HEK293T (cell line): ENCODE results near the gene EYA3.

Source experiments
- ARNT ChIP-seq: fragments of 450-650 bp; IDR thresholded peaks from 2 replicates; pipeline ENCODE4 v1.6.1; 2017; ENCODE audit warnings: mild to moderate bottlenecking
- BHLHE40 ChIP-seq: fragments of 450-650 bp; IDR thresholded peaks from 2 replicates; pipeline ENCODE4 v1.6.1; 2016; ENCODE audit warnings: mild to moderate bottlenecking, moderate library complexity, borderline replicate concordance
- CTBP1 ChIP-seq: fragments of 450-650 bp; IDR thresholded peaks from 2 replicates; pipeline ENCODE4 v1.6.1; 2016; ENCODE audit warnings: borderline replicate concordance
- FOXA1 ChIP-seq: fragments of 450-650 bp; IDR thresholded peaks from 2 replicates; pipeline ENCODE4 v1.6.1; 2016; ENCODE audit warnings: mild to moderate bottlenecking
- FOXM1 ChIP-seq: fragments of 450-650 bp; IDR thresholded peaks from 2 replicates; pipeline ENCODE4 v1.6.1; 2017; ENCODE audit warnings: mild to moderate bottlenecking, borderline replicate concordance
- HDGF ChIP-seq: fragments of 450-650 bp; IDR thresholded peaks from 2 replicates; pipeline ENCODE4 v1.6.1; 2017; ENCODE audit warnings: antibody characterized with exemption, borderline replicate concordance

DNA sequence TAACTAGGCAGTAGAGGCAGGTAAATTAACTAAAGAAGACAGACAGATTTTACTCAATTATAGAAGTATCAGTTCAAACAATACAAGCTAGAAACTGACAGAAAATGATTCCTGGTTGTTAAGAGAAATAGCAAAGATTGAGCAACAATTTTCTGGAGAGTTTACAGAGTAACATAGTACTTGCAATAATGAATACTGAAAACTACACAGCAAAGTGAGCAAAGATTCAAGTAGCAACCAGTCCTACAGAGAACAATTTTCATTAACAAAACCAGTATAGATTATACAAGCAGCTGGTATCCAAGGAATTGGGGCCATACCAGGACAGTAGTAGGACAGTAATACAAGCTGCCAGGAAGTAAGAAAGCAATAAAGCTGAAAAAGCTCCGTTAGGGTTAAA is 37.6 kb downstream of the EYA3 start:
- TF ChIP-seq FOXM1 (no peak), CTBP1 (no peak), BHLHE40 (no peak), FOXA1 (no peak), ARNT (no peak), HDGF (no peak)
